Tibial nerve (tissue), 4 donors: ENCODE data around the gene GOLGA6L10. TPM values are rescaled to one million over a fixed set of nuclear protein-coding genes. Genes with fewer than 3 reads are reported as not detected.
"Not testable (repeated sequence)": the region's sequence is repeated elsewhere in the genome, so short reads cannot be mapped to it uniquely, and the experiment has no call there.

Experiments used
- DNase-seq, 2 donors: peaks; one replicate each; pipeline ENCODE4 v3.0.0-alpha.2; 2019; ENCODE audit warnings: low spot score in 2 of 2
- H3K27ac ChIP-seq, 4 donors: fragments of 200-600 bp; sonication (generic) in 3 of 4; one replicate each; pipeline ENCODE4 v1.5.1; 2017 to 2019; ENCODE audit warnings: mild to moderate bottlenecking in 1 of 4
- H3K27me3 ChIP-seq, 2 donors: fragments of 200-600 bp; sonication (generic) in 1 of 2; one replicate each; pipeline versions ENCODE4 v1.5.1 to v1.6.0; 2017 to 2019
- H3K36me3 ChIP-seq, 3 donors: fragments of 200-600 bp; sonication (generic); one replicate each; pipeline ENCODE4 v1.5.1; 2018 to 2019
- H3K4me1 ChIP-seq, 4 donors: fragments of 200-600 bp; sonication (generic) in 3 of 4; one replicate each; pipeline ENCODE4 v1.5.1; 2017 to 2019
- H3K4me3 ChIP-seq, 4 donors: fragments of 200-600 bp; sonication (generic) in 3 of 4; one replicate each; pipeline ENCODE4 v1.5.1; 2017 to 2019; ENCODE audit warnings: mild to moderate bottlenecking in 1 of 4, moderate library complexity in 1 of 4
- H3K9me3 ChIP-seq, 4 donors: fragments of 200-600 bp; sonication (generic) in 3 of 4; one replicate each; pipeline ENCODE4 v1.5.1; 2017 to 2019
- EP300 ChIP-seq, 2 donors: sonication (generic); formaldehyde crosslinking; IDR thresholded peaks; one replicate each; pipeline ENCODE4 v1.6.1; 2017; ENCODE audit warnings: antibody characterized with exemption in 2 of 2, mild to moderate bottlenecking in 1 of 2
- POLR2A ChIP-seq, 2 donors: fragments of 450-650 bp; IDR thresholded peaks; one replicate each; pipeline ENCODE4 v1.6.1; 2017; ENCODE audit warnings: antibody characterized with exemption in 2 of 2, mild to moderate bottlenecking in 2 of 2, moderate library complexity in 2 of 2
- WGBS, 2 donors: methylation state at CpG; one replicate each; pipeline ENCODE4 v1.1.5; 2018; 5-methylcytosine and 5-hydroxymethylcytosine counted together
- total RNA-seq, 4 donors: library from RNA; depleted of rRNA; stranded (reverse); fragments of >200 nt; gene quantifications; one replicate each; pipeline ENCODE4 v1.1.0, GENCODE V29; 2016
- TF ChIP-seq, protein P1 (sequence below), 5 experiments: fragments of 200-600 bp in 3 of 5; fragments of 450-650 bp in 2 of 5; sonication (generic) in 3 of 5; IDR thresholded peaks; one replicate each; pipeline ENCODE4 v1.5.1; 2016 to 2019; ENCODE audit warnings: antibody characterized with exemption in 5 of 5, mild to moderate bottlenecking in 3 of 5, moderate library complexity in 2 of 5

Gene GOLGA6L10
- total RNA-seq, 4 donors from 2014 or later = 0.20 to 0.66 (median 0.36) TPM

GRCh38 chr15:82317091-82317489 lies 32.2 kb downstream of the GOLGA6L10 start:
- DNase-seq = no peak
- WGBS, 2 donors = 69 to 83% methylated on average over 9 to 10 of the region's 12 CpGs

DNA sequence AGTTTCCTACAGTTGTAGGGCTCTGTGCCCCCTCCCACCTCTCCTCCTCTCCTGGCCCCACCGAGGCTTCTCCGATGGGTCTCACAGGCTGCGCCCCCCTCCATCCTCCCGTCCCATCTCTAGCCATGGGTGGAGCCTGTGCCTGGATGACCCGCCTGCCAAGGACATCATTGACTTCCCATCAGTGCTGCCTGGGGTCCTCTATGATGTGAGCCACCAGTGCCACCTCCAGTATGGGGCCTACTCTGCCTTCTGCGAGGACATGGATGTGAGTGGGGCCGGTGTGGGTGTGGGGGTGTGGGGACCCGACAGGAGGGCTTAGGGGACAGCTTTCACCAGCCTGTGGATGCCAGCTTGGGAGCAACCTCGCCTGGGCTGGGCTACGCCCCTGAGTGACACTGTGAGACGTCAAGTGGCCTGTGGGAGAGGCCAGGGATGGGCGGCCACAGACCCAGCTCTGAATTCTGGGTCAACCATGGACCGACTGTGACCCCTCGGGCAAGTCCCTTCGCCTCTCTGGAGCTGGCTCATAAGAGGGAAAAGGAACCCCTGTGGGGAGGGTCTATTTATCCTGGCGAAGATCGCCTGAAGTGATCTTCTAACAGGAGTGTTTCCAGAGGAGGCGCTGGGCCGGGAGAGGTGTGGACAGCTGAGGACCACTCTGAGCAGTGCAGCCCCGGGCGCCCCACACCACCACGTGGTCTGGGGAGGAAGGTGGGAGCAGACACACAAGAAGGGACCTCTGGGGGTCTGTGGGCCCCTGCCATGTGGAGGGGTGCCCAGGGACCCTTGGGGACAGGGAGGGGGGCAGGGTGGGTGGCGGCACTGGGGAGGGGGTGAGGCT lies 32.8 kb downstream of the GOLGA6L10 start:
- WGBS, 2 donors = 85 to 92% methylated on average over 18 to 22 of the region's 23 CpGs
- not testable (repeated sequence) for H3K4me1 ChIP-seq, H3K9me3 ChIP-seq, H3K27me3 ChIP-seq, DNase-seq, H3K27ac ChIP-seq, H3K4me3 ChIP-seq, H3K36me3 ChIP-seq

More at GRCh38 chr15:82317091-82317489, 32.2 kb downstream of the GOLGA6L10 start:
- Histone ChIP-seq H3K36me3 (no peaks in the 10 kb centered on the region), H3K4me1 (no peaks in the 10 kb centered on the region), H3K27ac (no peak overlapping the region), H3K27me3 (no peaks in the 10 kb centered on the region), H3K9me3 (no peaks in the 10 kb centered on the region), H3K4me3 (no peak overlapping the region)
- no peak for TF ChIP-seq EP300 (IDR thresholded peaks at IDR 0.05)
- TF ChIP-seq POLR2A (IDR thresholded peaks at IDR 0.05) = no peak
- TF ChIP-seq, protein P1, sequence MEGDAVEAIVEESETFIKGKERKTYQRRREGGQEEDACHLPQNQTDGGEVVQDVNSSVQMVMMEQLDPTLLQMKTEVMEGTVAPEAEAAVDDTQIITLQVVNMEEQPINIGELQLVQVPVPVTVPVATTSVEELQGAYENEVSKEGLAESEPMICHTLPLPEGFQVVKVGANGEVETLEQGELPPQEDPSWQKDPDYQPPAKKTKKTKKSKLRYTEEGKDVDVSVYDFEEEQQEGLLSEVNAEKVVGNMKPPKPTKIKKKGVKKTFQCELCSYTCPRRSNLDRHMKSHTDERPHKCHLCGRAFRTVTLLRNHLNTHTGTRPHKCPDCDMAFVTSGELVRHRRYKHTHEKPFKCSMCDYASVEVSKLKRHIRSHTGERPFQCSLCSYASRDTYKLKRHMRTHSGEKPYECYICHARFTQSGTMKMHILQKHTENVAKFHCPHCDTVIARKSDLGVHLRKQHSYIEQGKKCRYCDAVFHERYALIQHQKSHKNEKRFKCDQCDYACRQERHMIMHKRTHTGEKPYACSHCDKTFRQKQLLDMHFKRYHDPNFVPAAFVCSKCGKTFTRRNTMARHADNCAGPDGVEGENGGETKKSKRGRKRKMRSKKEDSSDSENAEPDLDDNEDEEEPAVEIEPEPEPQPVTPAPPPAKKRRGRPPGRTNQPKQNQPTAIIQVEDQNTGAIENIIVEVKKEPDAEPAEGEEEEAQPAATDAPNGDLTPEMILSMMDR (IDR thresholded peaks at IDR 0.05) = no peak

- Histone ChIP-seq H3K27ac (no peak overlapping the region), H3K36me3 (no peaks in the 10 kb centered on the region), H3K9me3 (peaks cover 0 to 4% (median 0%) of the 10 kb centered on the region in 4 donors), H3K4me3 (no peak overlapping the region), H3K4me1 (no peaks in the 10 kb centered on the region), H3K27me3 (no peaks in the 10 kb centered on the region)
- no peak for DNase-seq
- 77 to 89% methylated on average over 21 to 24 of the region's 24 CpGs for WGBS, 2 donors
- TF ChIP-seq POLR2A (IDR thresholded peaks at IDR 0.05) (no peak), EP300 (IDR thresholded peaks at IDR 0.05) (no peak)
- TF ChIP-seq, protein P1 (IDR thresholded peaks at IDR 0.05) = no peak
Measured at GRCh38 chr15:82315519-82316246, 33.6 kb downstream of the GOLGA6L10 start.

DNA sequence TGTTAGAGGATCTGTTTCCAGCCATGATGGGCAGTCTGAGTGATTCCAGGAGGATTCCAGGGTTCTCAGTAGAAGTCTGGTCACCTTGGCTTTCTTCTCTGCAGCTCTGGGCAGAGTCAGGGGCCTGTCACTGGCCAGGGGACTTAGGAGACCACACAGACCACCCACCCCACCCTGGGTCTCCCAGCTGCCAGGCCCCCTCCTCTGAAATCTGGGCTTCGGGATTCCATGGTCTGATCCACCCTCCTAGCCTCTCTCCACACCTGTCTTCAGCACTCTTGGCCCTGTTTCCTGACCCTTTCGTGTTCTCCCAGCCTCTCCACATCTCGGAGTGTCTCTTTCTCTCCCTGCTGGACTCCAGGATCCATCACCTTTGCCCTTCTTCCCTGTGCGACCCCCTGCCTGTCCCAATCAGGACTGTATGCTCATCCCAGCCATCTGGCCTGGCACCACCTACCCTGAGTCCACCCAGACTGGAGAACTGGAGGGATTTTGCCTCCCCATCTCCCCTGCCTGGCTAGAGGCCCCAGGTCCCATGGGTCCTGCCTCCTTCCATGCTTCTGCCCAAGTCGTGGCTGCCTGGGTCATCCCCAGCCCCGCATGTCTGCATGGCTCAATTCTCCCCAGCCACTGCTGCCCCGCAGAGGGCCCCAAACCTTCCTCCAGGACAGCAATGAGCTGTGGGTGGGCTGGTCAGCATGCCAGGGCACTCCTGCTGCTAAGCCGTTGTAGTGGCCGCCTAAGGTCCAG lies 34.3 kb downstream of the GOLGA6L10 start:
- Histone ChIP-seq H3K27me3 (no peaks in the 10 kb centered on the region), H3K9me3 (peaks cover 0 to 11% (median 0%) of the 10 kb centered on the region in 4 donors), H3K27ac (no peak overlapping the region), H3K36me3 (no peaks in the 10 kb centered on the region), H3K4me1 (no peaks in the 10 kb centered on the region), H3K4me3 (no peak overlapping the region)
- no peak for DNase-seq
- TF ChIP-seq, protein P1 (IDR thresholded peaks at IDR 0.05) = no peak
- TF ChIP-seq POLR2A (IDR thresholded peaks at IDR 0.05) (no peak), EP300 (IDR thresholded peaks at IDR 0.05) (no peak)
- 75 to 79% methylated on average over 8 to 9 of the region's 9 CpGs for whole genome bisulfite sequencing, 2 donors

- not testable (repeated sequence) for H3K27ac ChIP-seq, H3K4me3 ChIP-seq, H3K27me3 ChIP-seq, H3K4me1 ChIP-seq, H3K36me3 ChIP-seq, DNase-seq
- H3K9me3 ChIP-seq = peaks cover 0 to 16% (median 0%) of the 10 kb centered on the region in 4 donors
- 75 to 77% methylated on average over 12 to 19 of the region's 21 CpGs for WGBS, 2 donors
Measured at GRCh38 chr15:82313951-82314768, 35.1 kb downstream of the GOLGA6L10 start.
